Suprapubic skin (tissue), 4 donors: Measurements from ENCODE around the gene CAVIN1. TPM values are rescaled to one million over a fixed set of nuclear protein-coding genes. Genes with fewer than 3 reads are reported as not detected.

ENCODE experiments used
- DNase-seq, 2 donors: peaks; one replicate each; pipeline ENCODE4 v3.0.0-alpha.2; 2019; ENCODE audit warnings: low spot score in 2 of 2
- H3K27ac ChIP-seq: fragments of 200-600 bp; sonication (generic); one replicate; pipeline ENCODE4 v1.5.1; 2019
- H3K27me3 ChIP-seq: fragments of 200-600 bp; sonication (generic); one replicate; pipeline ENCODE4 v1.5.1; 2019
- H3K36me3 ChIP-seq: fragments of 200-600 bp; sonication (generic); one replicate; pipeline ENCODE4 v1.5.1; 2019
- H3K4me1 ChIP-seq: fragments of 200-600 bp; sonication (generic); one replicate; pipeline ENCODE4 v1.5.1; 2019
- H3K4me3 ChIP-seq: fragments of 200-600 bp; sonication (generic); one replicate; pipeline ENCODE4 v1.5.1; 2019; ENCODE audit warnings: mild to moderate bottlenecking
- H3K9me3 ChIP-seq: fragments of 200-600 bp; sonication (generic); one replicate; pipeline ENCODE4 v1.5.1; 2019
- CTCF ChIP-seq, 2 donors: fragments of 200-600 bp in 1 of 2; fragments of 450-650 bp in 1 of 2; sonication (generic) in 1 of 2; IDR thresholded peaks; one replicate each; pipeline ENCODE4 v1.5.1; 2016 to 2019; ENCODE audit warnings: antibody characterized with exemption in 2 of 2, mild to moderate bottlenecking in 1 of 2, moderate library complexity in 1 of 2
- EP300 ChIP-seq: sonication (generic); formaldehyde crosslinking; IDR thresholded peaks from one replicate; pipeline ENCODE4 v1.6.1; 2017; ENCODE audit warnings: antibody characterized with exemption
- POLR2A ChIP-seq, 2 donors: fragments of 450-650 bp; IDR thresholded peaks; one replicate each; pipeline ENCODE4 v1.6.1; 2017; ENCODE audit warnings: antibody characterized with exemption in 2 of 2, mild to moderate bottlenecking in 2 of 2, moderate library complexity in 2 of 2
- POLR2AphosphoS5 ChIP-seq, 3 donors: sonication (generic); formaldehyde crosslinking; IDR thresholded peaks; one replicate each; pipeline ENCODE4 v1.6.1; 2017; ENCODE audit warnings: antibody characterized with exemption in 3 of 3
- WGBS: methylation state at CpG from one replicate; pipeline ENCODE4 v1.1.5; 2018; 5-methylcytosine and 5-hydroxymethylcytosine counted together
- total RNA-seq, 4 donors: library from RNA; depleted of rRNA; stranded (reverse); fragments of >200 nt; gene quantifications; one replicate each; pipeline ENCODE4 v1.1.0, GENCODE V29; 2016

CAVIN1 gene, protein sequence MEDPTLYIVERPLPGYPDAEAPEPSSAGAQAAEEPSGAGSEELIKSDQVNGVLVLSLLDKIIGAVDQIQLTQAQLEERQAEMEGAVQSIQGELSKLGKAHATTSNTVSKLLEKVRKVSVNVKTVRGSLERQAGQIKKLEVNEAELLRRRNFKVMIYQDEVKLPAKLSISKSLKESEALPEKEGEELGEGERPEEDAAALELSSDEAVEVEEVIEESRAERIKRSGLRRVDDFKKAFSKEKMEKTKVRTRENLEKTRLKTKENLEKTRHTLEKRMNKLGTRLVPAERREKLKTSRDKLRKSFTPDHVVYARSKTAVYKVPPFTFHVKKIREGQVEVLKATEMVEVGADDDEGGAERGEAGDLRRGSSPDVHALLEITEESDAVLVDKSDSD
- total RNA-seq = 100 to 1,000 TPM; 153 to 224 (median 182) TPM

DNA sequence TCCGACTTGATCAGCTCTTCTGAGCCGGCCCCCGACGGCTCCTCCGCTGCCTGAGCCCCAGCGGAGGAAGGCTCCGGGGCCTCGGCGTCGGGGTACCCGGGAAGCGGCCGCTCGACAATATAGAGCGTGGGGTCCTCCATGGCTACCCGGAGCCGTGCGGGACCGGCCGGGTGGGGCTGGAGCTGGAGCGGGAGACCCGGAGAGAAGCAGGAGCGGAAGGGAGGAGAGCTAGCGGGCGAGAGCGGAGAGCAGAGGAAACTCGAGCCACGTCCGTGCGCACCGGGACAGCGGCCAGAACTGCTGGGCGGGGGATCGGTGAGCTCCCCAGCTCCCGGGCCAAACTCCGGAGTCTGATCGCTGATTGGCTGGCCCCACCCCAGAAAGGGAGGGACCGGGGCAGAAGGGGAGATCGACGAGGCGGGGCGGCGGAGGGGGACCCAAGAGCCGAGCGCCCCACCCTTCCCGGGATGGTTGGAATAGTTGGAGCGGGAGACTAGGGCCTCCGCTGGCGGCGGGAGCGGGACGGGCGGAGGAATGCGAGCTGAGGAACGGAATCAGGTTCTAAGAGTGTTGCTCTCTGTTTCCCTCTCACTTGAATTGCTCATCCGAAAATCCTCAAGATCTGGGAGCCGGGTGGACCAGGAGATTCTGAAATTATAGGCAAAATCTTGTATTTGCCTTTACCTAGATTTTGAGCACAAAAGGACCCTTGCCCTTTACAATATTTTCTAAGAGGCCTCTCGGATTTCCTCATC is at the start of gene CAVIN1:
Gene CAVIN1, minus strand, starts transcription at position 299 of the 755 bp plus-strand sequence. Its CDS starts 159 bp downstream, at position 140.
- Histone ChIP-seq H3K4me1 (peaks cover 69% of the 10 kb centered on the region), H3K36me3 (no peaks in the 10 kb centered on the region), H3K27ac (peak within 1 kb of the TSS; percentile 93), H3K4me3 (peak within 1 kb of the TSS; percentile 77), H3K9me3 (no peaks in the 10 kb centered on the region), H3K27me3 (no peaks in the 10 kb centered on the region)
- TF ChIP-seq POLR2A (IDR thresholded peaks at IDR 0.05) (peak; percentile 84 to 93), POLR2AphosphoS5 (IDR thresholded peaks at IDR 0.05) (peak; percentile 58 to 93 (median 90)), EP300 (no peak)
- WGBS = 2% methylated on average over 9 of the region's 58 CpGs
- peak; percentile 99 to 100 for DNase-seq

DNA sequence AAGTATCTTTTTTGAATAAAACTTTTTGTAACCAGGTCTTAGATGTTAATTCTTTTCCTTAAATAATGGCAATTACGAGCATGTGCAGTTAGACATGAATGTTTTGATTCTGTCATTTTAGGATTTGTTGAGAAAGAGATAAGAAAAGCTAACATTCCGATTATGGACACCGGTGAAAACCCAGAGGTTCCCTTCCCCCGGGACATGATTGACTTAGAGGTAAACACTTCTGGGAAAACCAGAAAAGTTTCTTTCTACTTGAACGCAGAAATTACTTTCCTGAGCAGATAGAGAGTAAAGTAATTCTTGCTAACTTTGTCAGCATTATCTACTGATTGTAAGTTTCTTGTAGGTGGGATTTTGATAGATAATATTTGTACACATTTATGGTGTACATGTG is 44.8 kb upstream of the CAVIN1 start:
- no peak for DNase-seq
- Histone ChIP-seq H3K9me3 (no peaks in the 10 kb centered on the region), H3K27ac (no peak overlapping the region), H3K4me1 (no peaks in the 10 kb centered on the region), H3K4me3 (no peak overlapping the region), H3K36me3 (peaks cover 80% of the 10 kb centered on the region), H3K27me3 (no peaks in the 10 kb centered on the region)
- TF ChIP-seq POLR2A (IDR thresholded peaks at IDR 0.05) = no peak
- no peak for TF ChIP-seq POLR2AphosphoS5 (IDR thresholded peaks at IDR 0.05)
- TF ChIP-seq EP300 = no peak
- TF ChIP-seq CTCF (IDR thresholded peaks at IDR 0.05) = no peak
- 78% methylated on average over 5 of the region's 5 CpGs for WGBS

DNA sequence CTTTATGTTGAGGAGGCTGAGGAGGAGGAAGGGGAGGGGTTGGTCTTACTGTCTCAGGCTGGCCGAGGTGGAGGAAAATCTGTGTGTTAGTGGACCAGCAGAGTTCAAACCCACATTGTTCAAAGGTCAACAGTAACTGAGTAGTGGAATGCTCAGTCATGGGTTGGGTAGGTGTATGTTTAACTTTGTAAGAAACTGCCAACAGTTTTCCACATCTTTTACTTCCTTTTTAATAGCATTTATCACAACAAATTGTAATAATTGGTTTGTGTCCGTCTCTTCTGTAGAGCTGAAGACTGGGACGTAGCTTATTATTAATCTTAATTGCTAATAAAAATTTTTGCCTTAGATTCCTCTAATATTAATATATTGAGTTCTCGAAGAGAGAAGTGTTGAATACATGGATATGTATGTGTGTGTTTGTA is 40.9 kb upstream of the CAVIN1 start:
- Histone ChIP-seq H3K9me3 (no peaks in the 10 kb centered on the region), H3K4me1 (peaks cover 21% of the 10 kb centered on the region), H3K36me3 (peaks cover 53% of the 10 kb centered on the region), H3K27ac (no peak overlapping the region), H3K4me3 (no peak overlapping the region), H3K27me3 (no peaks in the 10 kb centered on the region)
- TF ChIP-seq POLR2AphosphoS5 (IDR thresholded peaks at IDR 0.05) = no peak
- no peak for TF ChIP-seq EP300
- WGBS = 85% methylated on average over 4 of the region's 4 CpGs
- DNase-seq = no peak

- DNase-seq = no peak
- H3K27ac ChIP-seq = peak overlapping the region; percentile 96
- no peaks in the 10 kb centered on the region for H3K27me3 ChIP-seq
- peaks cover 21% of the 10 kb centered on the region for H3K36me3 ChIP-seq
- no peak for TF ChIP-seq CTCF (IDR thresholded peaks at IDR 0.05)
- H3K9me3 ChIP-seq = no peaks in the 10 kb centered on the region
- peaks cover 52% of the 10 kb centered on the region for H3K4me1 ChIP-seq
- 83% methylated on average over 1 of the region's 1 CpG for WGBS
- H3K4me3 ChIP-seq = peak overlapping the region; percentile 82
Observed at GRCh38 chr17:42460371-42460770, 37.3 kb upstream of the CAVIN1 start.

DNA sequence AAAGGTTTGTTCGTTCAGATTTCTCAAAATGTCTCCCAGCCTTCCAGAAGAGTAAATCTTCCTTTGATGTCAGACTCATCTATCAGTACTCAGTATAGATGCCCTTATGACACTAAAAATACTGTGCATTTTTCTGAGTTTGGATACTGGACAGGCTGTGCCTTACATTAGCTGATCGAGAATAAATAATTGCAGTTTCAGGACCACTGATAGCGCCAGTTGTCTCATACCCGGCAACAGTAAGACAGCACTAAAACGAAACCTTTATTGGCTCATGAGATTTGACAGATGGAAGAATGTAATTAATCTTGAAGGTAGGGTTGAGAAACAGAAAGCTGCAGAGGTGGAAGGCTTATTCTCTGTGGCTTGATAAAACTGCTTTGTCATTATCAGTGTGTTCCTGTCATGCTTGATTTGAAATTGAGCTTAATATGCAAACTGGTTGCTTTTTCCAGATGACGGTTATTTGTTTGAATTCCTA is 36.8 kb upstream of the CAVIN1 start:
- Histone ChIP-seq H3K27ac (peak overlapping the region; percentile 96), H3K9me3 (no peaks in the 10 kb centered on the region), H3K4me3 (peak overlapping the region; percentile 82), H3K36me3 (peaks cover 21% of the 10 kb centered on the region), H3K27me3 (no peaks in the 10 kb centered on the region), H3K4me1 (peaks cover 52% of the 10 kb centered on the region)
- 8% methylated on average over 6 of the region's 6 CpGs for WGBS
- no peak for DNase-seq
- TF ChIP-seq EP300 (no peak), POLR2AphosphoS5 (IDR thresholded peaks at IDR 0.05) (no peak), CTCF (IDR thresholded peaks at IDR 0.05) (no peak), POLR2A (IDR thresholded peaks at IDR 0.05) (no peak)

GRCh38 chr17:42459256-42459800 is 36.3 kb upstream of the CAVIN1 start:
- peak; percentile 4 to 22 for TF ChIP-seq CTCF (IDR thresholded peaks at IDR 0.05)
- TF ChIP-seq POLR2AphosphoS5 (IDR thresholded peaks at IDR 0.05) = no peak
- H3K36me3 ChIP-seq = peaks cover 19% of the 10 kb centered on the region
- H3K9me3 ChIP-seq = no peaks in the 10 kb centered on the region
- WGBS = 1% methylated on average over 11 of the region's 11 CpGs
- H3K27me3 ChIP-seq = no peaks in the 10 kb centered on the region
- peaks cover 52% of the 10 kb centered on the region for H3K4me1 ChIP-seq
- H3K27ac ChIP-seq = peak overlapping the region; percentile 96
- DNase-seq = peak in 1 of 2 donors; percentile 76
- H3K4me3 ChIP-seq = peak overlapping the region; percentile 82
